GM19351 (cell line): ENCODE measurements around the gene NINJ2.
"Not testable (repeated sequence)": the region's sequence is repeated elsewhere in the genome, so short reads cannot be mapped to it uniquely, and the experiment has no call there.

Experiments
- ATAC-seq: cut with Tn5 transposase; IDR thresholded peaks from one replicate; pipeline ENCODE4 v1.9.1; 2021; ENCODE audit warnings: mild to moderate bottlenecking, moderate library complexity; ENCODE audit not compliant: unreplicated experiment

Gene NINJ2

DNA sequence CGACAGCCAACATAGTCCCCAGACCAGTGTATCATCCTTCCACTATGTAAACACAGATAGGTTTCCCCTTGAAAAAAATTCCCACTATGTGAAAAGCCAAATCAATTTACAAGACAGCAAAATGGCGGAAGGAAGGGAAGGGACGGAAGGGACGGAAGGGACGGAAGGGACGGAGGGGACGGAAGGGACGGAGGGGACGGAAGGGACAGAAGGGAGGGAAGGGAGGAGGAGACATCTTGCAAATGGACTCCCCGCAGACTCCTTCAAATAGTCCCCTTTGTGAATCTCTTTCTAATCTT, 75.3 kb downstream of the NINJ2 start:
- ATAC-seq = no peak

GRCh38 chr12:587132-588023, 75.9 kb downstream of the NINJ2 start:
- no peak for ATAC-seq

GRCh38 chr12:586318-587071, 76.8 kb downstream of the NINJ2 start:
- ATAC-seq = no peak

- ATAC-seq = no peak
Measured at GRCh38 chr12:585062-586061, 77.9 kb downstream of the NINJ2 start.

DNA sequence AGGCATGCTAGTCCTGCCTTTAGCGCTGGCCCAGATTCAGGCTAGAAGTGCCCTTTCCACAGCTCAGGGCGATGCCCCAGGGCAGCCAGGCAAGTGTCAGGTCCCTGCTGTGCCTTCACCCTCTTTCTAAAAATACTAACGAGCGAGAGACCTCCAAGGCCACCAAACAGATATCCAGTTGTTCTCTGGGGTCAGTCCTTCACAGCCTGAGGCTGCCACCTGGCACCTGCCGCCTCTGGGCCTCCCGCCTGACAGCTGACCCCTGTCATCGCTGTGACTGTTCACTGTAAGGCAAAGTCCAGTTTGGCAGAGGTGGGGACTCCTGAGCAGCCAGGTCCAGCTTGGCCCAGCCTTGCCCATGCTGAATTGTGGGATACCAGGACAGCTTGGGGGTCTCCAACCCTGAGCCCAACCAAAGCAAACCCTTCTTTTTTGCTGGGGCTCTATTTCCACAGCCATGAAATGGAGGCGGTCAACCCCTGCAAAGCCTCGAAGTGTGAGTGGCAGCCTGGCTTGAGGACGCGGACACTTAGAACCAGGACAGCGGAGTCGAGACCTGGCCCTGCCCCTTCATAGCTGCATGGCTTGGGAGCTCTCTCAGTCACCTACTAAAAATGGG, 79.9 kb downstream of the NINJ2 start:
- no peak for ATAC-seq

- ATAC-seq = no peak
Measured at GRCh38 chr12:581746-582145, 81.5 kb downstream of the NINJ2 start.

- ATAC-seq = no peak
Measured at GRCh38 chr12:581321-581720, 81.9 kb downstream of the NINJ2 start.

- no peak for ATAC-seq
Measured at GRCh38 chr12:580813-581212, 82.4 kb downstream of the NINJ2 start.

DNA sequence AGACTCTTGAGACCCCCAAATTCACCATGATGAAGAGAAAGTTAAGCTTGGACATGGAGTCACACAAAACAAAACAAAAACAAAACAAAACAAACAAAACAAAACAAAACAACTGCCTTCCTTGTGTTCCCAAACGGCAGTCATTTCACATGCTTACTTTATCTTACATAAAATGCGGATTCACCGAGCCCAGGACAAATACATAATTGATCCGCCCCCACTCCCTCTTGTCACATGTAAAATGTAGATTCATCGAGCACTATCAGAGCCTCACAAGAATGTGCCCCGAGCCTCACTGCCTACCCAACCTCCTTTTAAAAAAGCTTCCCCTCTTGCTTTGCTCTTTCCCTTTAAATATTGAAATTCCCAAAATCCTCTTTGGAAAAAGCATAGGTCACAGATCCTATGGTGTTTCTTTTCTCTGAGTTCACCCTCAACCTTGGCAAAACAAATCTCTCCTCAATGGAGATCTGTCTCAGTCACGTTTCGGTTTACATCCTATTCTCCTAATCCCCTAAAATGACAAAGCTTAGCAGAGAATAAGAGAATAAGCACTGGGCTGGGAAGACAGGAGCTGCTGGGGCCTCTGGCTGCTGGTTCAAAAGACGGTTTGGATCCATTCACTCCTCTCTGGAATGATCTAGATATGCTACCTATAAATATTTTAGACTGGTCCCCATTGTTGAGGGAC, 83.7 kb downstream of the NINJ2 start:
- ATAC-seq = no peak

DNA sequence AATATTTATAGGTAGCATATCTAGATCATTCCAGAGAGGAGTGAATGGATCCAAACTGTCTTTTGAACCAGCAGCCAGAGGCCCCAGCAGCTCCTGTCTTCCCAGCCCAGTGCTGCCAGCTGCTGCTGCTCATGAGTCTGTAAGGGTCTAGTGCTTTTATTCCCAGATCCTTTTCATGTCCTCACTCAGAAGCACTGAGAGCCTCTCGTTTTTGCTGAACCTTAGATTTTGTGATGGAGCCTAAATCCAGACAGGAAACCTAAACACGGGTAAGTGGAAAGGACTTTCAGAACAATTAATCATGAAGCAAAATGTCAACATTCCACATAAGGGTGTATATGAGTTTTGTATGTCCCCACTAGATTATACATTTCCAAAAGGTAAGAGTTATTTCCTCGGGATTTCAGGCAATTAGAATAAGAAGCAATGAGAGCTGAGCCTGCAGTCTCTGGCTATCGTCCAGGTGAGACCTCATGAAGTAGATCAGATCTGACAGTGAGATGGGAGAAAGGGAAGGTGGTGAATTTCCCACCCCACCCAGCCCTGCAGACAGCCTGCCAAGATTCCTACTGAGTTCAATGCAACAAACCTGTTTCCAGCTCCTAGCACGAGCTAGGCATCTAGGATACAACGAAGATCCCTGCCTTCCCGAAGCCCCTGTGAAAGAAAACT, 84.4 kb downstream of the NINJ2 start:
- ATAC-seq = no peak

GRCh38 chr12:577994-578747, 85.1 kb downstream of the NINJ2 start:
- ATAC-seq = not testable (repeated sequence)

- no peak for ATAC-seq
Measured at GRCh38 chr12:576615-577110, 86.6 kb downstream of the NINJ2 start.

DNA sequence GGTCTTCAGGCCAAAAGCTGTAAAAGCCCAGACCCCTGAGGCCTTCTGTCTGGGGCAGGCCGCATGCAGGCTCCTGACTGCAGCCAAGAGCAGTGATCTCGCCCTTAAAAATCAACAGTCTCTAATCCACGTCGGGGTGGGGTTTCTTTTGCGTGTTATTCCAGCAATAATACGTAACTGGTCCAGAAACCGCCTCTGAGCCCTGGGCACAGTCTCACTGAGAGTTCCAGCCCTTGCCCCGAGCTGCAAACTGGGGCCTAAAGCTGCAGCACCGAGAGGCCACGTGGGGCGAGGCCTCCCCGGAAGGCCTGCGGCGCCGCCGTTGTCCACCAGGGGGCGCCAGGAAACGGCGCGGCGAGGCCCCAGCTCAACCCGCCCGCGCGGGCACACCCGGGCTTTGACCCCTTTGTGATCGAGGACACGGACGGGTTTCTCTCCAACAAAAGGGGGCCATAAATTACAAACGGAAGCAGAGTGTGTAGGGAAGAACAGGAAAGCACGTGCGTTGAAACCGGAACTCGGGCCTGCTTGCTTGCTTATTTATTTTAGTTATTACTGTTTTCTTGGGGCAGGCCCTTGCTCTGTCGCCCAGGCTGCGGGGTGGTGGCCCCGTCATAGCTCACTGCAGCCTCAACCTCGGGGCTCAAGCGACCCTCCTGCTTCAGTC, 87.2 kb downstream of the NINJ2 start:
- ATAC-seq = peak; percentile 66

- ATAC-seq = no peak
Measured at GRCh38 chr12:575129-575502, 88.1 kb downstream of the NINJ2 start.

GRCh38 chr12:574475-575128, 88.6 kb downstream of the NINJ2 start:
- no peak for ATAC-seq

DNA sequence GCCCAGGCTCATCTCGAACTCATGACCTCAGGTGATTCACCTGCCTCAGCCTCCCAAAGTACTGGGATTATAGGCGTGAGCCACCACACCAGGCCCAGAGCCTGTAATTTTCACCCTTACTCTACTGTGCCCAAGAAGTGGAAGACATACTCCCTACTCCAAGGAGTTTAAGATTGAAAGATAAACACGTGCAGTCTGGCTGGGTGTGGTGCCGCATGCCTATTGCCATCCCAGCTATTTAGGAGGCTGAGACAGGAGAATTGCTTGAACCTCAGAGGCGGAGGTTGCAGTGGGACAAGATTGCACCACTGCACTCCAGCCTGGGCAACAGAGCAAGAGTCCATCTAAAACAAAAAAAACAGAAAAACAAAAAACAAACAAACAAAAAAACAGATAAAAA, 90.0 kb downstream of the NINJ2 start:
- no peak for ATAC-seq

GRCh38 chr12:572532-572899, 90.7 kb downstream of the NINJ2 start:
- no peak for ATAC-seq
